Amygdala (tissue), 56 donors: ENCODE results near the gene TIGD3.
"Not testable (repeated sequence)": the region's sequence is repeated elsewhere in the genome, so short reads cannot be mapped to it uniquely, and the experiment has no call there.

ENCODE experiments used
- DNase-seq, 56 donors: peaks; one replicate each; lab custom pipeline; 2025; lab: John Stamatoyannopoulos, UW

TIGD3 gene

GRCh38 chr11:65321828-65322485 lies 32.6 kb upstream of the TIGD3 start:
- DNase-seq, result no peak

- no peak for DNase-seq
These were observed 30.7 kb upstream of the TIGD3 start for GRCh38 chr11:65323813-65324212.

- DNase-seq, result no peak
These were observed 29.1 kb upstream of the TIGD3 start for GRCh38 chr11:65325435-65325834.

GRCh38 chr11:65327021-65327420 lies 27.5 kb upstream of the TIGD3 start:
- no peak for DNase-seq

GRCh38 chr11:65329478-65329877 lies 25.1 kb upstream of the TIGD3 start:
- DNase-seq, result no peak

GRCh38 chr11:65329944-65330403 lies 24.6 kb upstream of the TIGD3 start:
- peak in 49 of 56 donors; percentile 17 to 96 (median 67) for DNase-seq

GRCh38 chr11:65330544-65330943 lies 24.0 kb upstream of the TIGD3 start:
- no peak for DNase-seq

GRCh38 chr11:65332591-65332990 lies 22.0 kb upstream of the TIGD3 start:
- DNase-seq, result not testable (repeated sequence)

- DNase-seq, result no peak
These were observed 19.8 kb upstream of the TIGD3 start for GRCh38 chr11:65334696-65335295.

- DNase-seq, result no peak
These were observed 15.9 kb upstream of the TIGD3 start for GRCh38 chr11:65338676-65339075.

- peak in 10 of 56 donors; percentile 14 to 50 (median 32) for DNase-seq
These were observed 14.3 kb upstream of the TIGD3 start for GRCh38 chr11:65340226-65340625.

GRCh38 chr11:65341856-65342255 lies 12.7 kb upstream of the TIGD3 start:
- DNase-seq, result no peak

- no peak for DNase-seq
These were observed 3.0 kb upstream of the TIGD3 start for GRCh38 chr11:65351511-65351910.

GRCh38 chr11:65352783-65353182 lies 1.8 kb upstream of the TIGD3 start:
- DNase-seq, result no peak

- DNase-seq, result no peak
These were observed 1.2 kb upstream of the TIGD3 start for GRCh38 chr11:65353376-65353775.

- DNase-seq, result peak in 12 of 56 donors; percentile 36 to 65 (median 58)
These were observed 669 bp upstream of the TIGD3 start for GRCh38 chr11:65353900-65354264.

GRCh38 chr11:65355013-65355775 lies 643 bp downstream of the TIGD3 start:
- peak in 4 of 56 donors; percentile 18 to 69 (median 36) for DNase-seq

GRCh38 chr11:65355776-65356393 lies 1.3 kb downstream of the TIGD3 start:
- DNase-seq, result peak in 9 of 56 donors; percentile 8 to 39 (median 20)

- no peak for DNase-seq
These were observed 1.9 kb downstream of the TIGD3 start for GRCh38 chr11:65356394-65356972.

GRCh38 chr11:65357856-65358356 lies 3.4 kb downstream of the TIGD3 start:
- no peak for DNase-seq
